GM19468 (cell line): ENCODE measurements around the gene C5orf63.
"Not testable (repeated sequence)": the region's sequence is repeated elsewhere in the genome, so short reads cannot be mapped to it uniquely, and the experiment has no call there.

Source experiments
- ATAC-seq: cut with Tn5 transposase; IDR thresholded peaks from one replicate; pipeline ENCODE4 v1.9.1; 2021; ENCODE audit warnings: mild to moderate bottlenecking, moderate library complexity, moderate number of reproducible peaks; ENCODE audit not compliant: unreplicated experiment; ENCODE audit errors: extremely low read depth

Gene C5orf63

DNA sequence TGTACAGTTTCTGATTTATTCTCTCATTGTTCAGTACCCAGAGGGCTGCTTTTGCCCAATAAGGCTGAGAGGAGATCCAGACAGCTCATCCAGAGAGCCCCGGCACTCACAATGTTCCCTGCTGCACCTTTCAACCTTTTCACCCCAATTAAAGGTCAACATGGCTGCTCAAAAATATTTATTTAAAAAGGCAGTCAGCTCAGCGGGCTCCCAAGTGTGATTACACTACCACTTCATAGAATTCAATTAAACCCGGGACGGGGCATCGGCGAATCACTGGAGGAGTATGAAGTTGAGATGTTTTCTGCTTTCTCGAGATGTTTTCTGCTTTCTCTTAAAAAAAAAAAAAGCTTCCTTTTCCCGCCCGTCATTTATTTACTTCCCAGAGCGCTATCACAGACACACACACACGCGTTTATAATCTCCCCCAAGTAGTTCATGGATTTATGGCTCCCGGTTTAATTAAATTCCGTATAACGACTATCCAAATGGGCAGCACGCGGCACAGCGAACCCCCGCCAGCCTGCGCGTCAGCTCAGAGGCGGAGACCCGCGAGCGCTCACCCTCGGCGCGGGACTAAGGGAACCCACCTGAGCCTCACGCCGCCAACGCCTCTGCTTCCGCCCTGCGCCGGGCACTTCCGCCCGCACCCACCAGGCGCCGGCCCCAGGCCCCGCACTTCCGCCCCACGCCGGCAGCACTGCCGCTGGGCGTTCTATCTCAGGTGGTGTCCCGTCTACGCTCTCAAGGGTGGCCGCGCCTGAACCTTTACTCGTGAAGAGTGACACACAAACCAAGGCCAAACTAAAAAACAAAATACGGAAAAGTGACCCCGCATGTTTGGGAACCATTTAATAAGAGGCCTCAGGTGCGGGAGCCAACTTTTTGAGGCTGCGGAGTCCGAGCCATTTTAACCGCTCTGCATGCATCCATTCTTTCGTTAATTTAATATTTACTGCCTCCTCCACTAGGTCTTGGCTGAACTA is at the start of gene C5orf63:
TSS of gene C5orf63 (minus strand) at position 642 of the 986 bp plus-strand sequence. CDS start 14,507 bp downstream, outside the sequence.
- ATAC-seq = peak; percentile 97

DNA sequence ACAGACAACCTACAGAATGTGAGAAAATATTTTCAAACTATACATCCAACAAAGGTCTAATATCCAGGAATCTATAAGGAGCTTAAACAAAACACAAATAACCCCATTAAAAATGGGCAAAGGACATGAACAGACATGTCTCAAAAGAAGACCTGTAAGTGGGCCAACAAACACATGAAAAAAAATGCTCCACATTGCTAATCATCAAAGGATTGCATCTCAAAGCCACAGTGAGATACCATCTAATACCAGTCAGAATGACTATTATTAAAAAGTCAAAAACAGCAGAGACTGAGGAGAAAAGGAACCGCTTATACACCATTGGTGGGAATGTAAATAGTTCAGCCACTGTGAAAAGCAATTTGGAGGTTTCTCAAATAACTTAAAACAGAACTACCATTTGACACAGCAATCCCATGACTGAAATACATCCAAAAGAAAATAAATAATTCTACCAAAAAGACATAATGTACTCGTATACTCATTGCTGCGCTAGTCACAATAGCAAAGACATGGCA is 39.1 kb upstream of the C5orf63 start:
- no peak for ATAC-seq

DNA sequence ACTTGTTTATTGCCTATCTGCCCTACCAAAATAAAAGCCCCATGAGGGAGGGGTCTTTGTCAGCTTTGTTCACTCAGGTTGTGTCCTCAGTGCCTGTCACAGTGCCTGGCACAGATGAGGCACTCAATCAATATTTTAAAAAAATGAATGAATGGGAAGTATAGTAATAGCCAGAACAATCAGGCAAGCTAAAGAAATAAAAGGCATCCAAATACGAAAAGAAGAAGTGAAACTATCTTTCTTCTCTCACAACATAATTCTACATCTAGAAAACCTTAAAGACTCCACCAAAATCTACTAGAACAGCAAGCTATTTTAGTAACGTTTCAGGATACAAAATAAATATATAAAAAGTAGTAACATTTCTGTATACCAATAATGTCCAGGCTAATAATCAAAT is 37.8 kb upstream of the C5orf63 start:
- ATAC-seq = no peak

- not testable (repeated sequence) for ATAC-seq
Observed at GRCh38 chr5:127108624-127109260, 35.4 kb upstream of the C5orf63 start.

DNA sequence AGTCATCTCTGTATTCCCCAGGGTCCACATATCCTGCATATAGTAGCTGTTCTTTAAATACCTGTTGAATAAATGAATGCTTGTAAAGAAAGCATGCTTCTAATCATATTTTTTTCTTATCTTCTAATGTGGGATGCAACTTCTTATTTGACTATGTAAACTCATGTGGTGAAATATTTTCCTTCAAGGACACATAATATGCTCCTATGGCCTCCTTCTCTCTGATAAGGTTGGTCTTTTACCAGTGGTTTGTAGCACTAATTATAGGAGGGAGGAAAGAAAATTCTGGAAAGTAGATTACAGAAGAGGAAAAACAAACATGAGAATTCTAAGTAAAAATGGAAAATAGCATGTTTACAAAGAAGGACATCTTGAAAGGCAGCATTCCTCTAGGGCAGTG is 28.6 kb upstream of the C5orf63 start:
- no peak for ATAC-seq

DNA sequence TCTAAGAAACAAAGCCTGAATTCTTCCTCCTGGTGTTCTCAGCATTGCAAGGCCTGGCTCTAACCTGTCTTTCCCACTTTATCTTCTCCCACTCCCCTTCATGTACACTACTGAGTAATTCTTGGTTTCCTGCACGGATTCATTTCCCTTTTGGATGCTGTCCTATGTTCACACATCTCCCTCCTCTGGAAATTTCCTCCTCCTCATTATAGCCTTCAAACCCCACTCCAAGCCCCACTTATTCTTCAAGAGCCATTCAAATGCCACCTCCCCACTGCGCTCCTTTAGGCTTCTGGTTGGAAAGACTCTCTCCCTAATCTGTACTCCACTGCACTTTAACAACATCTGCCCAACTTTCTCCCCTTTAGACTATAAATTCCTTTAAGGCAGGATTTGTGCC is 28.2 kb upstream of the C5orf63 start:
- no peak for ATAC-seq

GRCh38 chr5:127098241-127098640 is 24.9 kb upstream of the C5orf63 start:
- no peak for ATAC-seq

DNA sequence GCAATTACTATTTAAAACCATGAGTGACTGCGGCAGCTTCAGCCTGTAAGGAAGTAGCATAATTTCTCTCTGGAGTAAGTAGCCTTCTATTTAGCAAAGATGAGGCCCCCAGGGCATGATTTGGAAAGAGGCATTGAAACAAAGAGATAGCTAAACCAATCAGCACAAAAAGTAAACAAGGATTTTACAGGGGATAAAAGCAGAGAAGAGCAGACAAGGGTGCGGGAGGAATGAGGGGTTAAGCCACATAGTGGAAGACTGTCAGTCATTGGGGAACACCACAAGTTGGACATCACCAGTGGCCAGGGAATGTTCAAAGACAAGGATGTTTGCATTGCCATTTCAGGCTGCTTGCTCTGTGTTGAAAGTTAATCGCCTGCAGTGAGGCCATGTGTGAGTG is 24.0 kb upstream of the C5orf63 start:
- no peak for ATAC-seq

GRCh38 chr5:127096328-127096993 is 23.2 kb upstream of the C5orf63 start:
- ATAC-seq = no peak

GRCh38 chr5:127094161-127094814 is 21.0 kb upstream of the C5orf63 start:
- ATAC-seq = no peak

DNA sequence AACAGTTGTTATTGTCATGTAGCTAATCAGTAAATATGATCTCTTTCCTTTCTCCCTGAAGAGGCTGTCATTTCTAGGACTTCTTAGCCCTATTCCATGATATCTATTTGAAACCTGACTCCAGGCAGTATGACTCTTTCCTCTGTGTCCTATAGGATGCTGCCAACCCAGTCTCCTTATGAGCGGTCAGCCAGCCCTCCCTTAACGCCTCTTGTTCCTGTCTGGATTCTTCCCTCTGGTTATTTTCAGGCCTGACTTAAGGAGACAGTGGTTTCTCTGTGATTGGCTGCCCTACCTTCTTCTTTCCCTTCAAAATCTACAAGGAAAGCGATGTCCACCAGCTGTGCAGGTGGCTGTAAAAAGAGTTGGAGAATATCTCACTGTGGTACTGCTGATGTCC is 19.4 kb upstream of the C5orf63 start:
- ATAC-seq = no peak

GRCh38 chr5:127089191-127089590 is 15.9 kb upstream of the C5orf63 start:
- ATAC-seq = no peak

DNA sequence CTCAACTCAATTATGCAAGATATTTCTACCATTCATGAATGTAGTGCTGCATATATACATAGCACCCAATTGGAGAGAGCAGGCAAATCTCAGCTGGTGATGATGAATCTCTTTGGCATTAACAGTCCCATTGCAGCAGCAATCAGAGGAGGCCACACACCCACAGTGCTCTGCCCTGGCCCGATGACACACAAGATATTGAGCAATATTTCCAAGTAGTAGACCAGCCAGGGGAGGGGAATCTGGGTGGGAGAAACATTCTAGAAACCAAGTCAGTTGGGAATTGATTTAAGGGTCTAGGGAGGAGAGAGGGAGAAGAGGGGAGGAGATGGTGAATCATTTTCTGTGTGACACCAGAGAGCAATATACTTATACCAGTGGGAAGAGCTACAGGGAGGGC is 14.9 kb upstream of the C5orf63 start:
- ATAC-seq = no peak

DNA sequence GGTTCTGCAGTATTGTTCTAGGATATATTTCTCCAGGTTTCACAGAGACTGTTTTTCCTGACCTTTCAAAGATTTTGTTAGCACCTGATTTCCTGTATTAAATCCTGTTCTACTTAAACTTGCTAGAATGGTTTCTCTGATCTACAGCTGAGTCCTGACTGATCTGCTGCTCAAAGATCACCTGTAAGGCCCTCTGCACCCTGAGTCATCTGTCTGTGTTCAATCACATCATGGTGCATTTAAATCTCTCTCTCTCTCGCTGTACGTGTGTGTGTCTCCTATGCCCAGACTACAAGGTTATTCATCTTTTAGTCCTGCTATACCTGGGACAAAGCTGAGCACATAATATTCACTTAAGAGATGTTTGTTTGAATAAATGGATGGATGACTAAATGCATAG is 13.3 kb upstream of the C5orf63 start:
- no peak for ATAC-seq

GRCh38 chr5:127085796-127086195 is 12.5 kb upstream of the C5orf63 start:
- no peak for ATAC-seq

DNA sequence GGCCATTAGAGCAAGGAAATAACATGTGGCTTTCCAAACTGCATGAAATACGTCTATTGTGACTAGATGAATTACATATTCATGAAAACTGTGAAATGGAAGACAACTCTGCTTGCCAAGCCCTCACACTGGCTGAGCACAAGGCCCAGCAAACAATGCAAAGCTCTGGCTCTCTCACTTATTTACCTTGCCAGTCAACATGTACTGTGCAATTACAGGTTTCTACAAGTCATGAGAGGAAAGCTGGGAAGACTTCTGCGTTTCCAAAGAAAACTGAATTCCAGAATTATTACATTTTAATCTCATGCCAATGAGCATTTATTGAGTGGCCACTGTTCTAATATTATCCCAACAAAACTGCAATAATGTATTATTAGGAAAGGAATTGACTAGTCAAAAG is 12.1 kb upstream of the C5orf63 start:
- ATAC-seq = no peak

GRCh38 chr5:127084656-127085055 is 11.4 kb upstream of the C5orf63 start:
- ATAC-seq = no peak

- ATAC-seq = no peak
Observed at GRCh38 chr5:127083711-127084110, 10.4 kb upstream of the C5orf63 start.

DNA sequence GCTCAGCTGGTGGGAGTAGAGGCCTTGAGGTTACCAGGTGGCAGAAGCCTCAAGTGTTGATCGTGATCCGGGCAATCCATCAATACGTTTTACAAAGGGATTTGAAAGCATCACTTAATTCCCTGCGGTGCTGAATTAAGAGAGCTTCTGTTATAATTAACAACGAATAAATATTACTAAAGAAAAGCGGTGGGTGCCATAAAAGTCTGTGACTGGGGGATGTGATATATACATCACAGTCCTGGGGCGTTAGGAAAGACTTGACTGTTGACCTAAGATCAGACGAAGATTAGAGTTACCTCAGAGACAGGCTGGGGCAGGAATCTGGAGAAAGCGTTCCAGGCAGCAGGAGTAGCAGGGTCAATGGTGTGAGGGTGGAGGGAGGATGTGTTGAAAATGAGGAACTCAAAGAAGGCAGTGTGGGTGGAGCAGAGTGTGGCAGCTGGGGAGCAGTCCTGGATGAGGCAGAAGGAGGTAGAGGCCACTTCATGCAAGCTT is 6.7 kb upstream of the C5orf63 start:
- ATAC-seq = no peak

DNA sequence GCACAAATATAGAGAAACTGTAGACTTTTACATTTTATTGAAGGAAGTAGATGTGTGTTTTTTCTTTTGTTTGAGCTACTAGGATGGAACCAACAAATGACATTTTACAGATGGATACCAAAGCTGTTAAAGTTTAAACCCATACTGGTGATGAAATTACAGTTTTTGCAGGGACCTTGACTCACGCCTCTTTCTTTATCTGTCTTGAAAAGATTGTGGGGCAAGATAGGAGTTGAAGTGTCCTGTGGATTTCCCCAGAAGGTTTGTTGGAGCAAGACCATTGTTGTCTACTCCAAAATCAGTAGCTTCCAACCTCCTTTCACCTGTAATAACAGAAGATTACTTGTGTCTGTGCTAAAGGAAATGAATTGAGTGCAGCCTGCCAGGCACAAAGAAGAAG is 4.1 kb upstream of the C5orf63 start:
- no peak for ATAC-seq
